ENCODE data around the gene CENPH. TPM values are rescaled to one million over a fixed set of nuclear protein-coding genes. Genes with fewer than 3 reads are reported as not detected.
"Not testable (repeated sequence)": the region's sequence is repeated elsewhere in the genome, so short reads cannot be mapped to it uniquely, and the experiment has no call there.

CENPH gene

DNA sequence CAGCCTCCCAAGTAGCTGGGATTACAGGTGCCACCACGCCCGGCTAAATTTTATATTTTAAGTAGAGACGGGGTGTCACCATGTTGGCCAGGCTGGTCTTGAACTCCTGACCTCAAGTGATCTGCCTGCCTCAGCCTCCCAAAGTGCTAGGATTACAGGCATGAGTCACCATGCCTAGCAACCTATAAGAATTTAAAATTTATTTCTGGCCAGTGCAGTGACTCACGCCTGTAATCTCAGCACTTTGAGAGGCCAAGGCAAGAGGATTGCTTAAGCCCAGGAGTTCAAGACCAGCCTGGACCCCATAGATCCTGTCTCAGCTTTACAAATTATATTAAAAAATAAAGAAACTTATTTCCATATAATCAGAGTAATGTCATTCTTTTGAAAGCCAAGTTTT lies 66.6 kb downstream of the CENPH start:
- H4K91ac ChIP-seq (ENCODE audit: low read depth, low read length, poor library complexity); H2BK120ac ChIP-seq (ENCODE audit: low read depth, low read length); H3K4ac ChIP-seq (ENCODE audit: low read length); H3K14ac ChIP-seq (ENCODE audit: low read length); H3K9me3 ChIP-seq (replicated peaks in 1 of 2; ENCODE audit: control insufficient read depth in 2 of 2, insufficient read depth in 1 of 2, low read depth in 1 of 2, low read length in 2 of 2); H2BK15ac ChIP-seq (ENCODE audit: low read length); DNase-seq (ENCODE audit: low spot score); H4K8ac ChIP-seq (ENCODE audit: low read depth, low read length); H3K27me3 ChIP-seq (ENCODE audit: control insufficient read depth in 3 of 3, insufficient read depth in 3 of 3, low read depth in 1 of 3, low read length in 3 of 3); H3K4me3 ChIP-seq (ENCODE audit: low read length in 2 of 2); H3K4me2 ChIP-seq (ENCODE audit: insufficient read depth, low read length, poor library complexity, severe bottlenecking); H2AFZ ChIP-seq (ENCODE audit: low read length); H2BK12ac ChIP-seq (ENCODE audit: low read length); H2BK5ac ChIP-seq (ENCODE audit: low read length); H3K79me1 ChIP-seq (ENCODE audit: low read depth, low read length); H3K9ac ChIP-seq (ENCODE audit: low read depth, low read length, poor library complexity); H3K23ac ChIP-seq (ENCODE audit: low read depth, low read length, poor library complexity); H2AK5ac ChIP-seq (ENCODE audit: low read depth, low read length); H3K18ac ChIP-seq (ENCODE audit: low read length); H3K4me1 ChIP-seq (ENCODE audit: control insufficient read depth in 2 of 2, insufficient read depth in 1 of 2, low read depth in 1 of 2, low read length in 2 of 2); H3K27ac ChIP-seq (replicated peaks; ENCODE audit: low read length): not testable (repeated sequence)
- no CpG with 5 or more reads among the region's 4 CpGs for WGBS, 2 donors (ENCODE audit: extremely low coverage in 2 of 2, insufficient read length in 2 of 2, insufficient replicate concordance in 1 of 2)
- peaks cover 3 to 59% of the 10 kb centered on the region in 2 donors for H3K36me3 ChIP-seq (replicated peaks in 1 of 2; ENCODE audit: control insufficient read depth in 2 of 2, insufficient read depth in 2 of 2, low read length in 2 of 2)

DNA sequence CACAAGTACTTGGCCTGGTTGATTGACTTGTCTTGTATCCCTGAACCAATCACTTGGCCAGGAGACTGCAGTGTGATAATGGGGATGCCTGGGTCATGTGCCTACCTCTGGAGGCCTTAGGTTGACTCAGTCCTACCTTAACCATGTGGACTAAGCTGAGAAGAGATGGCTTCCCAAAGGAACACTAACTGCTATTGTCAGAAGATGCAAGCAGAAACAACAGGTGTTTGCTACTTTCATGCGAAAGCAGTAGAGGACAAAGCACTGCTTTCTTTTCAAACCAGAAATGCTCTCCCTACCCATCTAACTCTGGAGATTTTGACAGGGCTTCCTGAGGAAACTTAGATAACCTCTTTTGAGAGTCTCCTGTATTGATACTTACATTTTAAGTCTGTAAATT lies 68.2 kb downstream of the CENPH start:
- Histone ChIP-seq H3K27me3 (ENCODE audit: control insufficient read depth in 3 of 3, insufficient read depth in 3 of 3, low read depth in 1 of 3, low read length in 3 of 3) (no peaks in the 10 kb centered on the region), H3K36me3 (replicated peaks in 1 of 2; ENCODE audit: control insufficient read depth in 2 of 2, insufficient read depth in 2 of 2, low read length in 2 of 2) (peaks cover 3 to 70% of the 10 kb centered on the region in 2 donors), H3K23ac (ENCODE audit: low read depth, low read length, poor library complexity) (no peak overlapping the region), H2BK12ac (ENCODE audit: low read length) (no peak overlapping the region), H3K4me2 (ENCODE audit: insufficient read depth, low read length, poor library complexity, severe bottlenecking) (no peak overlapping the region), H3K4ac (ENCODE audit: low read length) (no peak overlapping the region), H3K9me3 (replicated peaks in 1 of 2; ENCODE audit: control insufficient read depth in 2 of 2, insufficient read depth in 1 of 2, low read depth in 1 of 2, low read length in 2 of 2) (no peaks in the 10 kb centered on the region), H3K18ac (ENCODE audit: low read length) (no peak overlapping the region), H2BK120ac (ENCODE audit: low read depth, low read length) (no peak overlapping the region), H4K91ac (ENCODE audit: low read depth, low read length, poor library complexity) (no peak overlapping the region), H3K9ac (ENCODE audit: low read depth, low read length, poor library complexity) (no peak overlapping the region), H3K79me1 (ENCODE audit: low read depth, low read length) (no peaks in the 10 kb centered on the region), H3K14ac (ENCODE audit: low read length) (no peak overlapping the region), H4K8ac (ENCODE audit: low read depth, low read length) (no peak overlapping the region), H2AK5ac (ENCODE audit: low read depth, low read length) (no peak overlapping the region), H3K4me3 (ENCODE audit: low read length in 2 of 2) (no peak overlapping the region), H3K27ac (replicated peaks; ENCODE audit: low read length) (no peak overlapping the region), H2AFZ (ENCODE audit: low read length) (no peak overlapping the region), H2BK5ac (ENCODE audit: low read length) (no peak overlapping the region), H2BK15ac (ENCODE audit: low read length) (no peak overlapping the region), H3K4me1 (ENCODE audit: control insufficient read depth in 2 of 2, insufficient read depth in 1 of 2, low read depth in 1 of 2, low read length in 2 of 2) (no peaks in the 10 kb centered on the region)
- no peak for DNase-seq (ENCODE audit: low spot score)
- WGBS, 2 donors (ENCODE audit: extremely low coverage in 2 of 2, insufficient read length in 2 of 2, insufficient replicate concordance in 1 of 2): no CpG with 5 or more reads among the region's 1 CpG

Small RNA genes lying within 50 kb of the gene (small RNA-seq; reads per million reads assigned to genes)
- gene SNORA50D (ENCODE audit: insufficient read depth): not detected

Data from neuronal stem cell (in vitro differentiated cells).